HG03342 (cell line): Measurements from ENCODE around the gene WDFY2.

Source experiments
- ATAC-seq: cut with Tn5 transposase; IDR thresholded peaks from one replicate; pipeline ENCODE4 v1.9.1; 2021; ENCODE audit warnings: mild to moderate bottlenecking, moderate library complexity; ENCODE audit not compliant: unreplicated experiment

Gene WDFY2

DNA sequence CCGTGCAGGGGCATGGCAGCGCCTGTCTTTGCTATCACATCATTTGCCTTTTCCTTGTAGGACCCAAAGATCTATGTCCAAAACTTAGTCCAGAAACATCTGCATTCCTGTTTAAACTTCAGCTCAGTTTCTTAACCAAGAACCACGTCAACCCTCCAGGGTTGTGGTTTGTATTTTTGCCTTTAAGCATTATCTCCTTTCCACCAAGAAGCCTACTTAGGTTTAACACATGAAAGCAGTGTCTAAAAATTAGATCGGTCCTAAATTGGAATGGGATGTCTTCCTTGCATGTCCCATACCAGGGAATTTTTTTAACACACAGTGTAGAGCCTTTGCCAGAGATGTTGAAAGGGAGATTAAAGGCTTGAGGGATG is 180.9 kb downstream of the WDFY2 start:
- ATAC-seq, result no peak

DNA sequence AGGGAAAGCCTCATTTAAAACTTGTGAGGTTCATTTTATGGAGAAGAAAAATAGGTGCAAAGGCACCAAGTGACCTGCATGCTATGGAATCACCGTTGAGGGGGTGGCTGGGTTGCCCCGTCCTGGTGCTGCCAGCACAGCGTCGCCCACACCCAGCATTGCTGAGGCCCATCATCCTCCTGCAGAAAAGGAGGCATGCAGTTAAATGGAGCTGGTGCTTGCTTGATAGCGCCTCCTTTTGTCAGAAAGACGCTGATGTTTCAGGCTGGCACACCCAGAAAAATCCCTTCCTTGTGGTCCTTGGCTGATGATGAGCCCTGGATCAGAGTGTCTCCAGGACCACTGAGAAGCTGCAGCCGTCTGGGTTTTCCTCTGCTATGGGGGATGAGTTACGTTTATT is 182.8 kb downstream of the WDFY2 start:
- ATAC-seq, result no peak

DNA sequence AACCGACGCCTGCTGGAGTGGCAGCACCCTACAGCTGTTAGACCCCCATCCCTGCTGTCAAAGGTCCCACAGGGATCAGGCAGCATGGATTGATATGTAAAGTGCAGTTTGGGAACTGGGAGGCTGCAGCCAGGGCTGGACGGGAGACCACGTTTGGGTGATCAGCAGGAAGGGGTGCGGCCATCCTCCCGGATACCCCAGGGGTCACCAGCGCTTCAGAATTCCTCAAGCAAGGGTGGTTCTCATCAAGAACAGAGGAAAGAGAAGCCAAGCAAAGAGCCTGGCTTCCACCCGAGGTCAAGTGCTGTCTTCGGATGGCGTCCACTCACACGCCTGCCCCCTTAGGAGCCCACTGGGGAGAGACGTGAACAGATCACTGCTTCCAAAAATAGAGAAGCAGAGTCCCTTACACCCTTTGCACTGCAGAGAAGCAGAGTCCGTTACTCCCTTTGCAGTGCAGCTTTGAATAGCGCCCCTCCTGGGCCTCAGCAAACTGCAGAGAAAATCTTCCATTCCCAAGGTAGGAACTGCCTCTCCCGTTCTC is 184.2 kb downstream of the WDFY2 start:
- ATAC-seq, result no peak

DNA sequence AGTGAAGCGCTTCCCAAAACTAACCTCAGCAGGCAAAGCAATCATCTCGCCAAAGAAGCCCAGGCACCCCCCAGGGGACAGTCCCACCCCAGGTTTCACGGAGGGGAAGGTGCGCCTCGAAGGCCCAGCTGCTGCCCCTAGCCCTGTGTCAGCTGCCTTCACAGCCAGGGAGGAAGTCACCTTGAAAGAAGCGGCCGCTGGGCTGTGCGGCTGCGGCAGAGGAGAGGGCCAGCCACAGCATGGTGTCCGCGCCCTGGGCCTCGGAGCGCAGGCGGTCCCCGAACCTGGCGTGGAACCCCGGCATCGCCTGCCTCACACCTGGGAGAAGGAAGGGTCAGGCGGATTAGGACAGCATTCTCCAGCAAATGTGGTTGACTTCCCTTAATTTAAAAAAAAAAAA is 184.7 kb downstream of the WDFY2 start:
- no peak for ATAC-seq

DNA sequence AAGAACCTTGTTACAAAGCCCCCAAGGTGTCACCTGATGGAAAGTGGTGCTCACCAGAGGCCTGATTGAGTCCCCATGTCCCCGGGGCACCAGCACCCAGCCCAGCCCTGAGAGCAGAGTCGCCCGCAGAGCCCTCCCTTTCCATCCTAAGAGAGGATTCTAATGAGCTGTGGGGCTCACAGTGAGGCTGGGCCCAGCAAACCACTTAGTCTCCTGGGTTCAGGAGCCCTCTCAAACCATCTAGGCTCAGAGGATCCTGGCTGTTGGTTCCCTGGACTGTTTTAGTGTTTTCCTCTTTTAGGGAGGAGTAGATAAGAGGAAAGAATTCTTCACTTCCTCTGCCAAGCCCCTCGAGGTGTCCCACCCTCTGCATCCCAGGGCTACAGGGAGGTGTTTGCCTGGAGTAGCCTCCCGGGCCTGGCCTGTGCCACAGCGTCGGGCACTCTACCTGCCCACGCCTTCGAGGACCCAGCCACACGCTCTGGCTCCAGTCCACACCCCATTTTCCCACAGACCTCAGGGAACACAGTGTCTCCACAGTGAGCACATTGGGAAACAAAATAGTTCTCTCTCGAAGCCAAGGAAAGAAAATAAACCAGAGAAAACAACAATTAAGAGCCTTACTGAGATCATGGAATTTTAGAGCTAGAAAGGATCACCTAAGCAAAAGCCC is 185.3 kb downstream of the WDFY2 start:
- no peak for ATAC-seq

DNA sequence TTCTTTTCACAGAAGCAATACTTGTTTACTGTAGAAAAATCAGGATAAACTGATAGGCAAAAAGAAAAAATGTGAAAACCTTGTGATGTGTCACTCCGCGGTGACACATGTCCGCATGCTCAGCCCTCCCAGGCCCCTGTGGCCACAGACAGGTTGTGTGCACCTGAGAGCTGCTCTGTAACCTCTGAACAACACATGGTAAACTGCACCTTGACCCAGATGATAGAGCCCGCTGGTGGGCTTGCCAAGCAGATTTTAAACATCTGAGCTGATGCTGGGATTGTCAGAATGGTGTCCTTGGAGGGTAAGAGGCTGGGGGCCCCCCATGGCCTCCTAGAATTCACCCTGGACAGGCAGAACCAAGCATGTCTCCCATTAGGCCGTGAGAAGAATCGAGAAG is 185.9 kb downstream of the WDFY2 start:
- no peak for ATAC-seq

DNA sequence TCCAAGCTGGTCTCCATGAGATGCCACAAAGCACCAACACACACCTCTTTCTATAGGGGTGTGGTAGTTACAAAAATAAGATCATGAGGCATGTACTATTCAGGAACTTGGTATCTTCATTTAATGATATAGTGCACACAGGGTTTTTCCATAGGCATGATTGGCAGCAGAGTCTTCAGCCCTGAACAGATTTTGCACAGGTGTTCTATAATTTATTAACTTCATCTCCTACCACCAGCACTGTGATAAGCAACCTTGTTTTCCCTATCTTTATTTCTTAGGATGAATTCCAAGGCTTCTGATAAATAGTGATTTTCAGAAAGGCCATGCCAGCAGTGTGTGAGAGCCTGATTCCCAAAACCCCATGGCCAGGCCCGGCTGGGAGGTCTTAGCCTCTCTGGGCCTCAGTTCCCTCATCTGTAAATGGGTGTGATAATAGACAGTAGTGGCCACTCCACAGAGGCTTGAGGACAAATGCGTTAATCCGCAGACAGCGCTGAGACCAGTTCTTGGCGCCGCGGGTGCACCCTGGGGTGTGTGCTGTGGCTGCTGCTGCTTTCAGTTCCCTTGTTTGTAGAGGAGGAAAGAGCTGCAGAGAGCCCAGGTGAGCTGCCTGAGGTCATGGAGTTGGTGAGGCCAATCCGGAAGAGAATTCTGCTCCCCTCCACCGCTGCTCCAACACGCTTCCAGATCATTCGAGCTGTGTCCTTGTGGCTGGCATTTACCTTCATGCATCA is 186.6 kb downstream of the WDFY2 start:
- no peak for ATAC-seq

DNA sequence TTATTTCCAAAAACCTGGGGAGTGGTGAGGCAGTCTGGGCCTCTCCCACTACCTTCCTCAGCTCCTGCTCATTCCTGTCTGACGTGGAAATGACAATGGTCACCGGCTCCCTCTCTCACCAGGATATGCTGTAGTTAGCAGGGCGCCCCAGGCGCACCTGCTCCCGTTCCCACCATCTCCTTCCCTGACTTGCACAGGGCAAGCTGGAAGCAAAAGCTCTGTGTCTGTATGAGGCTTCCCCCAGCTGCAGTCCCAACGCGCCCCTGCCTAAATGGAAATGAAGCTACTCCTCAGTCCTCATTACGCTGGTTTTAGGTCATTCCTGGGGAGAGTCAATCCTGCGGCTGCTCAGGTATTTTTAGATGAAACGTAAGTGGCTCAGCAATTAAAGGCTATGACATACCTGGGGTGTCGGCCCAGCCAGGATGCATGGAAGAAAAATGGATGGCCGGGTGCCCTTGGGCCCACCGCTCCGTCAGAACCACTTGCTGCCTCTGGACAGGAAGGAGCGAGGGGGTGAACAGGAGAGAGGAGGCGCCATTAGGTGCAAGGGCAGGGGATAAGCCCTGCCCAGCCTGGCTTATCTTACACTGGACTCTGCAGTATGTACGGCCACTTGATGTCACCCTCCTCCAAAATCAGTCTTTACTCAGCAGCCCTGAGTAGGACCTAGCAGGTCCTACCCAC is 187.3 kb downstream of the WDFY2 start:
- no peak for ATAC-seq

DNA sequence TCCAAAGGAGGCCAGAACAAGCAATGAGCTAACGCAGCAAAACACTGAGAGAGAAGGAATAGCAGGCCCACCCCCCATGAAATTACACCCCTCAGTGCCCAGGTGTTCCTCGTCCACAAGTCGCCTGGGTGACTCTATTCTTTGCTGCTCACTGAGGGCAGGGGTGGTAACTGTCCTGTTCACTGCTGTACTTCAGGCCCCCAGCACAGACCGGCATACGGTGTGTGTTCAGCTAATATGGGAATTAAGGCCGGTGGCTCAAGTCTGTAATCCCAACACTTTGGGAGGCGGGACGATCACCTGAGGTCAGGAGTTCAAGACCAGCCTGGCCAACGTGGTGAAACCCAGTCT is 187.8 kb downstream of the WDFY2 start:
- no peak for ATAC-seq

DNA sequence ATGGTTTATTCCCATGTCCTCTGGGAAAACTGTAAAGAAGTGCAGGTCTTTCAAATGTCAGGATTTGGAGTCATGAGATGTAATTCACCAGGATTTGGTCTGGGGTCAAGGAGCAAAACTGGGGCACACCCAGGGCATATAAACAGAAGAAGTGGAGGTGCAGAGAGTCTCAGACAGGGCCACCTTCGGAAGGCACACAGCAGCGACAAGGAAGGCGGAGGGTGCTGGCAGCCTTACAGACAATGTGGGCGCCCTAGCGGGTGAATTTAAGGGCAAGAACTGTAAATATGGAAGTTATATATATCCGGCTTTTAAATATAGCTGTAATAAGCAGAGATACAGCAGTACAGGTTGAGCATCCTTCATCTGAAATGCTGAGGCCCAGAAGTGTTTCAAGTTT is 188.5 kb downstream of the WDFY2 start:
- no peak for ATAC-seq

DNA sequence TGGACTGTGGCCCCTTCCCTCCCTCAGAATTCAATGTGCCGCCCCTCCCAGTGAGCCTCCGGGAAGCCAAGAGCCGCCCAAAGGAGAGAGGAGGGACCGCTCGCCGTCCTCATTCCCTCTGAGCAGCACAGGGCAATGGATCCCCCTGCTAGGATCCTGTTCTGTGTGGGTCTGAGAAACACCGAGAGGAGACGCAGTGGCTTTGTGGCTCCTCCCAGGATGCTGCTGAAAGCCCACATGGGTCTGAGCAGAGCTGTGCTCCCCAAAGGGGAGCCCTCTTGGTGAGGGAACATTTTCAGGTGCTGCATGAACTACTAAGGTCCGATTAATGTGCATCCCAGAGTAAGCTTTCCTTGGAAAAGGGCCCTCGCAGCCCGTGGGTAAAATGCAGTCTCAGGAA is 189.3 kb downstream of the WDFY2 start:
- no peak for ATAC-seq

DNA sequence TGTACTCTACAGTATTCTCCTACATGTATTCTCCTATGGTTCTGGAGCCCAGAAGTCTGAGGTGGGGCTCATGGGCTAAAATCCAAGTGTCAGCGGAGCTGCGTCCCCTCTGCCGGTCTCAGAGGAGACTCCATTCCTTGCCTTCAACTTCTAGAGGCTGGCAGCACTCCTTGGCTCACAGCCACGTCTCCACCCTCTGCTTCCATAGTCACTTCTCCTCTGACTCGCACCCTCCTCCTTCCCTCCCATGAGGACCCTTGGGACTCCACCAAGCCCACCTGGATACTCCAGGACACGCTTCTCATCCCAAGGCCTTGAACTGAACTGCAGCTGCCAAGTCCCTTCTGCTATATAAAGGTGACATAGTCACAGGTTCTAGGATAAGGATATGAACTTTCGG is 191.9 kb downstream of the WDFY2 start:
- ATAC-seq, result no peak

DNA sequence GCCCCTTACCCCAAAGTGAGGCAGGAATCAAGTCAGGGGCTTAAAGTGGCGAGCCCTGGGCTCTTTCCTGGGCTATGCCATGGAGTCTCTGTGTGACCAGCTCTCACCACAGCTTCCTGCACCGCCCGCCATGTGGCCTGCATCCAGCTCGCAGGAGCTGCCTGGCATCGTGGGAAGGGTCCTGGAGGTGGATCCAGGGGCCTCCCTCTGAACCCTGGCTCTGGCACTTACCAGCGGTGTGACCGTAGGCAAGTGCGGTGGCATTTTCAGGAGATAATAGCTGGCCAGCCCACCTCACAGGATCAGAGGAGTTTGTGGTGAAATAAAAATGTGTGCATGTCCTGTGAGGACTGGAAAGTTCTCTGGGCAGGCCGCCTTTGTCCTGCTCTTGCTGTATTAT is 193.7 kb downstream of the WDFY2 start:
- no peak for ATAC-seq

DNA sequence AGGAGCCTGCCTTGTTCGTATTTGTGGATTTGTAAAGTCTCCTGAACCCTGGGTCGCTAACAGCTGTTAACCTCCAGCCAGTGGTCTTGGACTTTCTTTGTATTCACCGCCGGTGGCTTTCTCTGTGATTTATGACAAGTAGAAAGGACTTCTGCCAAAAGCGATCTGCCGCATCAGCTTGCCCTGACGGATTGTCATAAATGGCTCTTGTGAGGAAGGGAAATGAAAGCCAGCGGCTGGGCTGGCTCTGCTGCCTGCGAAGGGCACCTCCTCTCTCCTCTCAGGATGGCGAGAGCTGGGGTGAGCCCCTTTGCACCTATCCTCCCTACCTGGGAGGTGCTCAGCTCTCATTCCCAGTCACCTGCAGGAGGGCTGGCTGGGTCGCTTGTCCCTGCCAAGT is 194.1 kb downstream of the WDFY2 start:
- ATAC-seq, result no peak

DNA sequence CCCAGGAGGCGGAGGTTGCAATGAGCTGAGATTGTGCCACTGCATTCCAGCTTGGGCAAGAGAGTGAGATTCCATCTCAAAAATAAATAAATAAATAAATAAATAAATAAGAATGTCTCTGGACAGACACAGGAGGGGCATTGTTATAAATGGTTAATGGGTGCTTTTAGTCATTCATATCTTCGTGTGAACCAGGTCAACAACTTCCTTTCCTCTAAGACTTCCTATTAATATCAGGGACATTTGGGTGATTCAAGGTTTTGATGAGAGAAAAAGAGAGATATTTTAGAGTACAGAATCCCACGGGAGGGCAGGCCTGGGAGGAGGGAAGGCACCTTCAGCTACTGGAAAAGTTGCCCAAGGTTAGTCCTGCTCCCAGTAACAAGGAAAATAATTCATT is 195.8 kb downstream of the WDFY2 start:
- ATAC-seq, result no peak

DNA sequence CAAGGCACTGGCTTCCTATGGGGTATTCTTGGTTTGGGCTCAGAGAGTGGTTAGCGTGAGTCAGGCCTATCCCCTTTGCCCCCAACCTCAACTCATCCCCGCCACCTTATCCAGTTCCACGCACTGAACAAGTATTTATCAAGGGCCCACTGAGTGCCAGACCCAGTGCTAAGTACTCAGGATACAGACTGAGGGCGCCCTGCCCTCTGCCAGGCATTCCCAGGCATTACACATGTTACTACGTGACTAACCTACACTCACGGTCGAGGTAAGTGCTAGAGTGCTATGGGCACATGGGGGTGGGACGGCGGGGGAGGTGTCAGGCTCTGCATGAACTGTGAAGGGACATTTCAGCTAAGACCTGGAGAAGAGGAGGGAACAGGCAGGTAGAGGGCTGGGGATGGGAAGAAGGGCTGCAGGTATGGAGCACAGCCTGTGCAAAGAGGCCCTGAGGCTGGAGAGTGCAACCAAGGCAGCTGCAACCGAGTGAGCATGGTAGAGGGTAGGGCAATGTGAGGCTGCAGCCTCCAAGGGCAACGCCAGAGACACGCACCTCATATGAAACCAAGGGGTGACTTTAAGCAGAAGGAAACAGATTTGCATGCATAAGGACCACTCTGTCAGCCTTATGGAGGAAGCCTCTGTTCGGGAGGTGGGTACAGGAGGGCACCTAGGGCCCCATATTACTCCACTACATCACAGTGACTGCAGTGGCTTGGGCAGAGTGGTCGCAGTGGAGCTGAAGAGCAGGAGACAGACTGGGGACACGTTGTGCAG is 197.2 kb downstream of the WDFY2 start:
- ATAC-seq, result peak; percentile 51

DNA sequence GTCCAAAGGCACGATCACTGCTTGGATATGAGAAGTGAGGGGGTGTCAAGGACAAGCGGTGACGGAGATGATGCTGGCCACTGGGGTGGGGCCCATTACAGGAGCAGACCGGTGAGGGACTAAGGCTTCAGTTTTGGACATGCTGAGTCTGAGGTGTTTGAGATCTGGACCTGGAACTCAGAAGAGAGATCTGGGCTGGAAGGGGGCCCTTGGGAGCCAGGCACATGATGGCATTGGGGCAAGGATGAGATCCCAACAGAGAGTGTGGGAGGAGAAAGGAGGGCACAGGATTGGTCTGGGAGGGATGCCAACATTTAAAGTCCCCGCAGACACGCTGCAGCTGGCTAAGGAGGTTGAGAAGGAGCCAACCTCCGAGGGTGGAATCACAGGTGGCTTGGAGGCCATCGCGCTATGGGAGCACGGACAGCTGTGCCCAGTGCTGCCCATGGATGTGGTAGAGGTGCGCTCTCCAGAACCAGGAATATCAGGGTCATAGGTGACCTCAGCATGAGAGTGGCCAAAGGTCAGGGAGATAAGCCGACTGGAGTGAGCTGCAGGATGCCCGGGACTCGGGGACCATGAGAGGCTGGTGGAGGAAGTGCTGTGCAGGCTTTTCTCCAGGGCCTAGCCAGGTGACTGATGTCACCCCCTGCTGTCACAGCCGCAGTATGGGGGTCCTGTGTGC is 197.9 kb downstream of the WDFY2 start:
- ATAC-seq, result no peak

DNA sequence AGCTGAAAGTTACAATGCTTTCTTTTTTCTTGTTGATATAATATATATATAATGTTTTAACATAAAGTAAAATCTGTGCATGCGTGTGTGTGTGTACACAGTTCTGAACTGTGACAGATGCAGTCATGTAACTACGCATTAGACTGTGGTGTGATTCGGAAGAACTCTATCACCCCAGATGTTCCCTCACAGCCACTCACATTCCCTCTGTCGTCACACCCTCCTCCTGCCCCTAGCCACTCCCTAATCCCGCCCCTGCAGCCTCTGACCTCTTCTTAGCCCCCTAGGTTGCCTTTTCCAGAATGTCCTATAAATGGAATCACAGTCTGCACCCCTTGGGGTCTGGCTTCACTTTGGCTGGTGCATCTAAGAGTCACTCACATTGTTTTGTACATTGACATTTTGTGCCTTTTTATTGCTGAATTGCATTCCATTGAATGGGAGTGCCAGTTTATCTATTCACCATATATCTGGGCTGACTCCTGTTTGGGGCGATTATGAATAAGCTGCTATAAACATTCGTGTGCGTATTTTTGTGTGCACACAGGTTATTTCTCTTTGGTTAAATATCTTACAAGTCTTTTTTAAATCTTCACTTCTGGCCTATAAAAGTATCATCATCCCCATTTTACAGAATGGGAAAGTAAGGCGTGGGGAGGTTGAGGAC is 199.3 kb downstream of the WDFY2 start:
- no peak for ATAC-seq

DNA sequence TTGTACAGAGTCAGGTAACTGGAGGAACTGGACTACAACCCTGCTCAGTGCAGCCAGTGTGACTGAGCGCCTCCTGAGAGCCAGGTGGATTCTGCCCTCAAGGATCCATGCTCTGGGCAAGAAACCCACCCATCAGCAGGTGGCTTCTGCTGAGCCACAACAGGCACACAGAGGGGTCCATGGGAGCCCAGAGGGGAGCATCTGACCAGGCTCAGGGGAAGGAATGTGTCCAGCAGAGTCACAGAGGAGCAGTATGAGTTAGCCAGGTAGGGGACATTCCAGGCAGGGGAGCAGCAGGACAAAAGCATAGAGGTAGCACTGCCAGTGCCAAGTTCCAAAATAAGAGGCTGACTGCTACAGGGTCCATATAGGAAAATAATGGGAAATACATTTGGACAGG is 199.8 kb downstream of the WDFY2 start:
- ATAC-seq, result no peak

DNA sequence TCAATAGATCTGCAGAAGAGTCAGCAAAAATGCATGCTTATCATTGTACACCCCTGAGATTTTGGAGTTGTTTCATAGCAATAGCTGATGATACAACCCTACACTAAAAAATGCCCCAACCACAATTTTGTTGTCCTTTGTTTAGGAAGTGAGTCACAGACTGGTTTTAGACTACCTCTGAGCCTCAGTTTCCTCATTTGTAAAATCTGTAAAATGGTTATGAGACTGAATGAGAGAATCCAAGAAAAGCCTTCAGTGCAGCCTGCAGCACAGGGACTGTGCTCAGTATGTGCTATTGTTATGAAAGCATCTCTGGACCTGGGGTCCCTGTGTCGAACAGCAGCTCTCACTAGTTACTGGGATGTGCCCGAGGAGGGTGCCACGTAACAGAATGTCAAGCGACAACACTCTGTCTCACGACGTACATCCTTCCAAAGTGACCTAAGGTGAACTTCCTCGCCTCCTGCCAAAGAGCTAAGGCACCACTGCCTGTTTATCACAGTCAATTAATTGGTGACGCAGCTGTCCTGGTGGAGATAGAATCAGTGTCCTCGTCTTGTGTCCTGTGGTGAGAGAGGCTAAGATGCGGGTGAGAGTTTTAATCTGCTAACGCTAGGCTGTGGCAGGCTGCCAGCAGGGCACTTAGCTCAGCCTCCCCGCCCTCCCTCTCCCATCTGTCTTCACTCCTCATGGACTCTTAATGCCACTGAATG is 201.6 kb downstream of the WDFY2 start:
- no peak for ATAC-seq
